Activated naive CD4-positive, alpha-beta T cell treated with Interleukin-2 at 50 U/mL for 16 hours (primary cell): ENCODE results near the gene RASA4B.
"Not testable (repeated sequence)": the region's sequence is repeated elsewhere in the genome, so short reads cannot be mapped to it uniquely, and the experiment has no call there.

ENCODE experiments used
- DNase-seq: peaks from one replicate; pipeline ENCODE4 v3.0.0-alpha.2; 2020

Gene RASA4B

GRCh38 chr7:102517550-102518147 lies at the start of gene RASA4B:
RASA4B (minus strand) TSS chr7:102517777; CDS start chr7:102517710, 67 bp downstream.
- not testable (repeated sequence) for DNase-seq

GRCh38 chr7:102550808-102551422 lies 33.3 kb upstream of the RASA4B start, which contains the start of gene SPDYE2:
SPDYE2 (plus strand) TSS chr7:102551226; CDS start chr7:102553256, 2,030 bp downstream.
- not testable (repeated sequence) for DNase-seq

- DNase-seq: not testable (repeated sequence)
These were observed 28.8 kb upstream of the RASA4B start for GRCh38 chr7:102546353-102546752.

- DNase-seq: not testable (repeated sequence)
These were observed 27.7 kb upstream of the RASA4B start for GRCh38 chr7:102545288-102545687.

- not testable (repeated sequence) for DNase-seq
These were observed 26.8 kb upstream of the RASA4B start for GRCh38 chr7:102544372-102544771.

GRCh38 chr7:102543596-102543995 lies 26.0 kb upstream of the RASA4B start, which contains the start of gene UPK3BL2:
UPK3BL2 (minus strand) TSS chr7:102543696; CDS start chr7:102543636, 60 bp downstream.
- not testable (repeated sequence) for DNase-seq

DNA sequence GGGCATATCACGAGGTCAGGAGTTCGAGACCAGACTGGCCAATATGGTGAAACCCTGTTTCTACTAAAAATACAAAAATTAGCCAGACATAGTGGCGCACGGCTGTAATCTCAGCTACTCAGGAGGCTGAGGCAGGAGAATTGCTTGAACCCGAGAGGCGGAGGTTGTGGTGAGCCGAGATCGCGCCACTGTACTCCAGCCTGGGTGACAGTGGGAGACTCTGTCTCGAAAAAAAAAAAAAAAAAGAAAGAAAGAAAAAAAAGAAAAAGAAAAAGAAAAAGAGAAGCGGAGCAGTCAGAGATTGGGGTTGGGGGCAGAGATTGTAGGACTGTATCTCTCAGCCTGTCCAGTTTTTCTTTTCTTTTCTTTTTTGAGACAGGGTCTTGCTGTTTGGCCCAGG lies 25.2 kb upstream of the RASA4B start:
- DNase-seq: not testable (repeated sequence)

DNA sequence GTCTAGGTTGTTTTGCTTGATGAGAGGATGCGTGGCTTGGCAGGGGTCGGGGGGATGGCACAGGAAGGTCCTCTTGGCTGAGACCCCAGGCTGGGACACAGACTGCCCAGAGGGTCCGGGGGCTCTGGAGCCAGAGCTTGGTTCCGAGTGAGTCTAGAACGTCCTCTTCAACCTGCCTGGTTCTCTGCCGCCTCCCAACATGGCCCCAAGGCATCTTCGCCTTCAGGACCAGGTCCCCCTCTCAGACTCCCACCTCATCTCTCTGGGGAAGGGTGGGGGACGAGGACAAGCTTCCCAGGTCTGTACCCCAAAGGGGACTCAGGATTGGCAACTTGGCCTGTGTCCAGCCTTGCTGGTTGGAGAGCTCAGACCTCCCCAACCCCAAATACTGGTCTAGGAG lies 24.5 kb upstream of the RASA4B start:
- DNase-seq: not testable (repeated sequence)

GRCh38 chr7:102540604-102541003 lies 23.0 kb upstream of the RASA4B start:
- DNase-seq: not testable (repeated sequence)

GRCh38 chr7:102535062-102535615 lies 17.6 kb upstream of the RASA4B start:
- DNase-seq: not testable (repeated sequence)

DNA sequence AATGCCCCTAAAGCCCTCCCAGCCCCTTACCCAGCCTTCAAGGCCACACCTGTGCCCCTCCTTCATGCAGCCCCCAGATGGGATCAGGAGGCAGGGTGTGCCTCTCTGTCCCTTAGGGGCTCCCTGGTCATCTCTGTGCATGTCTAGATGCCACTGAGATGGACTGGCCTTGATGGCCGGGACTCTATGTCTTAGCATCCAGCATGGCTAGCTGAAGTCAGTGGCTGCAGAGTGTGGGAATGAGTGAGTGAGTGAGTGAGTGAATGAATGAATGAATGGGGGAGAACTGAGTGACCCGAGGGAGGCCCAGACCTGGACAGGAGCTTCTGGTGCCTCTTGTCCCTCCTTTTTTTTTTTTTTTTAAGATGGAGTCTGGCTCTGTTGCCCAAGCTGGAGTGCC lies 14.6 kb upstream of the RASA4B start:
- not testable (repeated sequence) for DNase-seq

DNA sequence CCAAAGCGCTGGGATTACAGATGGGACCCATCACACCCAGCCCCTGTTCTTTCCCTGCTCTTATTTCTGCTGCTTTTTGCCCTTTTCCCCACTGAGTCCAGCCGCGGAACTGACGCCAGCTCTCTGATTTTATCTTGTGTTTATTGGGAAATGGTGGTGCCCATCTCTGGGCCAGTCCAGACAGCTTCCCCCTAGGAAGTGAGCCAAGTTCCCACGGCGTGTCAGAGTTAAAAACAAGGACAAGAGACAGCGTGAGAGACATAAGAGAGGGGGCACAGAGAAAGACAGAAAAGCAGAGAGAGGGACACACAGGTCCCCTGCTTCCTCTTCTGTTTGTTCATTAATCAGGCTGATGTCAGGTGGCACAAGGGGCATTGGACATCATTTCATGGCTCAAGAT lies 14.0 kb upstream of the RASA4B start:
- DNase-seq: not testable (repeated sequence)

DNA sequence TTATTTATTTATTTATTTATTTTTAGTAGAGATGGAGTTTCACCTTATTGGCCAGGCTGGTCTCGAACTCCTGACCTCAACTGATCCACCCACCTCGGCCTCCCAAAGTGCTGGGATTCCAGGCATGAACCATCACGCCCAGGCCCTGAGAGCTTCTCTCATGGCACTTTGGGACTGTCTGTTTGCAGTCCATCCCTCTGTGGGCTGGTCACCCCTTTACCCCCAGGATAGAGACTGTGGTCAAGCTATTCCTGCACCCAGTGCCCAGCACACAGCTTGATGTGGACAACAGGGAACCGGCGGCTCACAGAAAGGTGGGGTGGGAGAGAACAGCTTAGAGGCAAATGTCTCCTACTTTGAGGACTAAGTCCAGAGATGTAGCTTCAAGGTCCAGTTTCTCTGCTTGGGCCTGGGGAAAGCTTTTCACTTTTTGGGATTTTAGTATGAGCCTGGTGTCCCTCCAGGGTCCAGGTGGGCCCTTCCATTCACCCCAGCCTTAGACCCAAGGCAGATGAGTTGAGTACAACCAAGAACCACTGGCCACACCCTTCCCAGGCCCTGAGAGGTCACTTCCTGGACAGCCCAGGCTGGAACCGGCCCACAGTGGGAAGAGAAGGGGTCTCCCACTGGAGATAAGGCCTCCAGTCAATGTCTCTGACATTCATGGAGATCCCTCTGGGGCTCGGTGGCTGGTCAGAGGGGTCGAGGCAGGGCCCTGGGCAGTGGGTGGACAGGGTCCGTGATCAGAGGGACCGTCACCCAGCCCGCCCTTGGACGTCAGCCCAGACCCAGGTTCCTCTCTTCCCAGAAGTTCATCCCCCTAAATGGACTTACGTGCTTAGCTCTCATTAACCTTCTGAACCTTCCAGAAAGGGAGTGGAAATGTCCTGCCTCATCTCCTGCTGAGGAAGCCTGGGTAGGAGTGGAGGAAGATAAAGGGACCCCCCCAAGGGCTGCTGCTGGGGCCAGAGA lies 10.5 kb upstream of the RASA4B start:
- not testable (repeated sequence) for DNase-seq

DNA sequence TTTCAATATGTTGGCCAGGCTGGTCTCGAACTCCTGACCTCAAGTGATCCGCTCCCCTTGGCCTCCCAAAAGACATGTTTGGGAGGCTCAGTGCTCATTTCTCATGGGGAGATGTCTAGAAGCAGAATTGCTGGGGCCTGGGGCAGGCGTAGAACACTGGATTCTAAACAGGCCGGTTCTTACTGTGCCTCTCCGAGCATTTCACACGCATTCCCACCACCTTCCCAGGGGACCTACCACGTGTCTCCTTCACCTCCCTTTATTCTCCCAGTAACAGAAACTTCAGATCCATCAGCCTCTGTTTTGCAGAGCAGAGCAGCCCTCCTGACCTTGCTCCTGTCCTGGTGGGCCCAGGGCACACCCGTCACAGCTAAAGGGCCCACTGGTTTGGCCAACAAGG lies 9.6 kb upstream of the RASA4B start:
- DNase-seq: not testable (repeated sequence)

- not testable (repeated sequence) for DNase-seq
These were observed 7.2 kb upstream of the RASA4B start for GRCh38 chr7:102524803-102525202.

DNA sequence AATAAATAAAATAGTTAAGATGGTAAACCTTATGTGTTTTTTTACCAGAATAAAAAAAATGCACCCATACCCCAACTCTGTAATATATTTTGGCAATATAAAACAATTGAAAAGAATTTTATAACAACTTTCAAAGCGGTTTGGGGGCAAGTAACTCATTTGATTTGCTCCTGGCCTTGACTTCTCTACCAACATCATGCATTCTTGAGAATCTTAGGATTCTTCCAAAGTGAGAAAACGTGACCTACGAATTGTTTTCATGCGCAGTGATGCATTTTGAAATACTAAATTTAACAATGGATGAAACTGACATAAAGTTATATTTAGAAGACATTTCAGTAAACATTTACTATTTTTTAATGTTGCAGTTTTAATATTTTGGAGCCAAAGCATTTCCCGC lies 3.2 kb upstream of the RASA4B start:
- DNase-seq: not testable (repeated sequence)

- DNase-seq: not testable (repeated sequence)
These were observed 626 bp downstream of the RASA4B start for GRCh38 chr7:102516951-102517350.

DNA sequence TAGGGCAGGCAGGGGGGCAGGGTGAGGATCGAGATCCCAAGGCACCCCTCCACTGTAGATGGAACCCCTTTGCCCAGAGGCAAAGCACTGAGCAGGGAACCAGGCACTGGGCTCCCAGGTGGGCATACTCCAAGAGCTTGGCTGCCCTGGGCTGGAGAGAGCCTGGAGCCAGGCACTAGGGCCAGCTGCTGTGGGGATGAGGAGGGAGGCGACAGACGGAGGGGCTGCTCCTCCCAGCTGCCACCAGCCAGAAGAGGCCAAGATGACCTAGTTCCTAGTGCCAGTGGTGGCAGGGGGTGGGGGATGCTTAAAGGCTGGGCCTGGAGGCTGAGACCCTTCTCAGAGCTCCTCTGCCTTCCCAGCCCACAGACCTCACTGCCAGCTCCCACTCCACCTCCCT lies 1.7 kb downstream of the RASA4B start:
- not testable (repeated sequence) for DNase-seq

DNA sequence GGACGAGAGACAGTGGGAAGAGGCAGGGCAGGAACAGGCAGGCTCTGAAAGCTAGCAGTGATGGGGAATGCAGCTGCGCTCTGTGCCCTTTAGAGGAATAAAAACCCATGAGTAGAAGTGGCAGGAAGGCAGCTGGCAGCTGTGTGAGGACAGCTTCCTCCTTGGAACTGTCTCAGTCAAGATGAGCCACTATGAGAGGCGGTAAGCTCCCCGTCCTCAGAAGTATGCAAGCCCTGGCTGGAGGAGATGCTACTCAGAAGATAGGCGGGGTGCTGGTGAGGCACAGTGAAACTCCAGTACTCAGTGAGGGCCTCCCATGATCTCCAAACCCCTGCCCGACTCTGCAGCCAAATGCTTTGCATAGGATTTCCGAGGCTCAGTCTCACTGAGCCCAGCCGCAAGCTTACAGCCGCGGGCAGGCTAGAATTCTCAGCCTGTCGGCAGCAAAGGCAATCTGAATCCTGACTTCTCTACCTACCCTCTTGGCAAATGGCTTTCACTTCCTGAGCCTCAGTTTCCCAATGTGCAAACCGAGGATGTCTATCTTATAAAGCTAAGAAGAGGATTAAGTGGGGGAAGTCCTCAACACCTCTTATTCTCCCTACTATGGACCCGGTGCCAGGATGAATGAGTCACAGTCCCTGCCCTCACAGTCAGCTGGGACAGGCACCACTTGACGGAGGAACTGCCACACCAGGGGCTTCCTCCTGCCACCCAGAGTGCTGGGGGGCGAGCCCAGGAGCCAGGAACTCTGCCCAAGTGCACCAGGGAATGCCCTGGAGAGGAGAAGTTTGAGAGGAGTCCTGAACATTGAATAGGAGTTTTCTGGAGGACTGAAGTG lies 2.5 kb downstream of the RASA4B start:
- DNase-seq: not testable (repeated sequence)

DNA sequence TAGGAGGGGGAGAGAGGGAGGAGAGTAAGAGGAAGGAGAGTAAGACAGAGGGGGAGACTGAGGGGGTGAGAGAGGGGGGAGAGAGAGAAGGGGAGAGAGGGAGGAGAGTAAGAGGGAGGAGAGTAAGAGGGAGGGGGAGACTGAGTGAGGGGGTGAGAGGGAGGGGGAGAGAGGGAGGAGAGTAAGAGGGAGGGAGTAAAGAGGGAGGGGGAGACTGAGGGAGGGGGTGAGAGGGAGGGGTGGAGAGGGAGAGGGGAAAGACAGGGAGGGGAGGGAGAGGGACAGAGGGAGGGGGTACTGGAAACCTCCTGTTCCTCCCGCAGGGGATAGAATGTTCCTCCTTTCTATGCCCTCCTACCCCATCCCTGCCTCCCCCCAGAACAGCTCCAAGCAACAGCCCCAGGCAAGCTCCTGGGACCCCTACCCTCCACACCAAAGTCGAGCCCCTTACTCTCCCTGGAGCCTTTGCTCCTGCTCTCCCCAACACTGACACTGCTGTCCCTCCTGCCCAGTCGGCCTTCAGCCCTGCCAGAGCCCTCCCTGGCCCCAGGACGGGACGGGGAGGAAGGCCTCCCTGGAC lies 4.8 kb downstream of the RASA4B start:
- not testable (repeated sequence) for DNase-seq

DNA sequence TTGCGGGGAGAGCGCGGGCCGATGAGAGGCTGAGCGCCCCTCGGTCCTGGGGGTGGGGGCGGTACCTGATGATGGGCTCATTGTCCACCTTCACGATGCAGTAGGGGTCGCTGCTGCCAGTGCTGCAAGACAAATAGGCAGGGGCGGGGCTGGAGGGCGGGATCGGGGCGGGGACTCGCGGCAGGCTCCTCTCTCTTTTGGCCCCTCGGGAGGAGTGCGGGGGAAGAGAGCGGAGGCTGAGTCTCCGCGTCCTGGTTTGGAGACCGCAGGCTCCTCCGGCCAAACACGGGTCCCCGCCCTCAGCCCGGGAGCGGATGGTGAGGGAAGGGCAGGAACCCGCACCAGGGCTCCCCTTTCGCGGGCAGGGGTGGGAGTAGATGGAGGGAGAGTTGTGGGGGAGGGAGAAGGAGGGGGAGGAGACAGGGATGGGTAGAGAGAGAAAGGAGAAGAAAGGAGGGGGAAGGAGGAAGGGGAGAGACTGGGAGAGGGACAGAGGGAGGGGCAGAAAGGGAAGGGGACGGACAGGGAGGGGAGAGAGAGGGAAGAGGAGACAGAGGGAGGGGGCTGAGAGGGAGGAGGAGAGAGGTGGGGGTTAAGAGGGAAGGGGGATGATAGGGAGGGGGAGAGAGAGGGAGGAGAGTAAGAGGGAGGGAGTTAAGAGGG lies 5.6 kb downstream of the RASA4B start:
- not testable (repeated sequence) for DNase-seq
